ENCODE data around the gene TSPAN18. TPM values are rescaled to one million over a fixed set of nuclear protein-coding genes. Genes with fewer than 3 reads are reported as not detected.

TSPAN18 gene
- polyA plus RNA-seq, 1 donor from 2014 or later = 2.1 TPM

DNA sequence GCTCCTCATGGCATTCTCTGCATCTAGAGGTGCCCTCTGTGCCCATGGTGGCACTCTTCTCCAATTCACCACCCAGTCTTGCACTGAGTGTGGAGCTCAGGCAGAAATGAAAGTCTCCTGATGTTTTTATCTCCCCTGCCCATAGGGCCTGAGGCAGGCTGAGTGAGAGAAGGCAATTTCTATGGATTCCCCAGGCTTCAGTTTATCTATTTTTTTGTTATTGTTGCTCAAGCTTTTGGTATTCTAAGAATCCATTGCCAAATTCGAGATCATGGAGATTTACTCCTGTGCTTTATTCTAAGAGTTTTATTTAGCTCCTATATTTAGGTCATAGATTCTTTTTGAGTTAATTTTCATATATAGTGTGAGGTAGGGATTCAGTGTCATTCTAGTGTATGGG, 40.7 kb downstream of the TSPAN18 start:
- Mint-ChIP-seq H3K9me3 (peaks cover 0 to 5% (median 4%) of the 10 kb centered on the region in 3 donors), H3K4me1 (peaks cover 0 to 2% (median 0%) of the 10 kb centered on the region in 3 donors), H3K4me3 (no peak overlapping the region), H3K27ac (no peak overlapping the region), H3K36me3 (peaks cover 6% of the 10 kb centered on the region), H3K27me3 (no peaks in the 10 kb centered on the region)

DNA sequence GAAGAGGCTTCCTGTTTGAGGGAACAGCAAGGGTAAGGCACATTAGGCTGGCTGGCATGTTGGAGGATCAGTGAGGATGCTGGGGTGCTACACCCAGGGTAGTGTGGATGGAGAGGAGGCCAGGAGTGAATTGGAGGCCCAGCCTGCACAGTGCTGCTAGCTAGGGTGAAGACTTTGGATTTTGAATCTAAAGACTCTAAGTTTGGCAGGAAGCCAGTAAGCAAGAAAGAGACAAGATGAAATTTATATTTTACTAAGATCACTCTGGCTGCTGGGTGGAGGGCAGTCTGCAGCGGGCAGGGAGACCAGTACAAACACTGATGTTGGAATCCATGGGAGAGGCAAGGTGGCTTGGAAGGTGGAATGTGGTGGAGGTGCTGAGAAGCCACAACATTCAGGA, 43.6 kb downstream of the TSPAN18 start:
- Mint-ChIP-seq H3K27me3 (no peaks in the 10 kb centered on the region), H3K4me1 (peaks cover 0 to 6% (median 4%) of the 10 kb centered on the region in 3 donors), H3K4me3 (no peak overlapping the region), H3K27ac (no peak overlapping the region), H3K36me3 (peaks cover 7% of the 10 kb centered on the region), H3K9me3 (peaks cover 0 to 5% (median 4%) of the 10 kb centered on the region in 3 donors)

DNA sequence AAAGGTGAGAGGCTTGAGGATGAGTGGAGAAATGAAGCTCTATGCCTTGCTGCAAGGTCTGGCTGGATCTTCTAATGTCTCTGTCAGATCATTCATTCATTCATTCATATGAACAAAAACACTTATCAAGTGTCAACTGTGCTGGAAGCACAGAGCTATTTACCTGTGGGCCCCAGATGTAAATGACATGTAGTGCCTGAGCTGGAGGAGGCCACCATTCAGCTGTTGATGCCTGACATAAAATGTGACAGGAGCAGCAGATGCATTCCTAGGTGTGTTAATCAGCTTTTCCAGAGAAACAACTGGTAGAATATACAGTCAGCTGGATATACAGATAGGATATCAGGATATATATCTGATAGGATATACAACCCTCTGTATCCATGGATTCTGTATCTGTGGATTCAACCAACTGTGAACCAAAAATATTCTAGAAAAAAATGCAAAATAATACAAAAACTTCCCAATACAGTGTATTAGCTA, 44.5 kb downstream of the TSPAN18 start:
- no peak overlapping the region for H3K4me3 Mint-ChIP-seq
- peaks cover 7% of the 10 kb centered on the region for H3K36me3 Mint-ChIP-seq
- H3K27me3 Mint-ChIP-seq = no peaks in the 10 kb centered on the region
- peaks cover 0 to 5% (median 4%) of the 10 kb centered on the region in 3 donors for H3K9me3 Mint-ChIP-seq
- H3K4me1 Mint-ChIP-seq = peaks cover 0 to 8% (median 4%) of the 10 kb centered on the region in 3 donors
- H3K27ac Mint-ChIP-seq = no peak overlapping the region

DNA sequence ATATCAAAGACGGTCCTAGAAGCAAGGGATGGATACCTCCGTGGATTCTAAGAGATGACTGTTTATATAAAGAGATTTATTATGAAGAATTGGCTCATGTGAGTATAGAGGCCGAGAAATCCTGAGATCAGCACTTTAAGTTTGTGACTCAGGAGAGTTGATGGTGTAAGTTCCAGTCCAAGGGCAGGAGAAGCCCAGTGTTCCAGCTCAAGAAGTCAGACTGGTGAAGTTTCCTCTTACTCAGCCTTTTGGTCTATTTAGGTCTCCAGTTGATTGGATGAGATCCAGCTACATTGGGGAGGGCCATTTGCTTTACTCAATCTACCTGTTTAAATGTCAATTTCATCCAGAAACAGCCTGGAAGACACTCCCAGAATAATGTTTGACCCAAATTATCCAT, 45.1 kb downstream of the TSPAN18 start:
- no peak overlapping the region for H3K4me3 Mint-ChIP-seq
- H3K27ac Mint-ChIP-seq = no peak overlapping the region
- no peaks in the 10 kb centered on the region for H3K27me3 Mint-ChIP-seq
- peaks cover 0 to 8% (median 4%) of the 10 kb centered on the region in 3 donors for H3K4me1 Mint-ChIP-seq
- peaks cover 7% of the 10 kb centered on the region for H3K36me3 Mint-ChIP-seq
- peaks cover 0 to 5% (median 4%) of the 10 kb centered on the region in 3 donors for H3K9me3 Mint-ChIP-seq

DNA sequence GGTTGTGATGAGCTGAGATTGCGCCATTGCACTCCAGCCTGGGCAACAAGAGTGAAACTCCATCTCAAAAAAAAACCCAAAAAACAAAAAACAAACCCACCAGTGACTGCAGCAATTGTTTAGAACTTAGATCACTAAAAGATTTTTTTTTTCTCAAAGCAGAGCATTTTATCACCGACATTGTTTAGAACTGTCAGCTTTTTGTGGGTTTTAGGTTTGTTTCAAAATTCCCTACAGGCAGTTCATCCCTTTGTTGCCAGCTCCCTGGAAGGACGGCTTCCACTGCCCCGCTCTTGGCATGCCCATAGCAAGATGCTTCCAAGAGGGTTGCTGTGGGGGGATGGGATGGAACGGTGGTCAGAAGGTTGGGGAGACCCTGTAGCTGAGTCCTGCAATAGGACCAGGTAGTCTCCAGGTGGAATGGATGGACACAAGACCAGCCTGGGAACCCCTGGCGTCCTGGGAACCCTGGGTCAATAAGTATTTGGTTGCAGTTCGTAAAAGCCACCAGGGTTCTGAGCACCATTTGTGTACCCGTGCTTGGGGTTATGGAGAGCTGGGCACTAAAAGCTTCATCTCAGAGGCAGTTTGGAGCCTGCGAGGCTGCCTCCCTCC, 46.7 kb downstream of the TSPAN18 start:
- Mint-ChIP-seq H3K4me3 (no peak overlapping the region), H3K4me1 (peaks cover 0 to 8% (median 4%) of the 10 kb centered on the region in 3 donors), H3K9me3 (no peaks in the 10 kb centered on the region), H3K36me3 (peaks cover 7% of the 10 kb centered on the region), H3K27ac (no peak overlapping the region), H3K27me3 (no peaks in the 10 kb centered on the region)

DNA sequence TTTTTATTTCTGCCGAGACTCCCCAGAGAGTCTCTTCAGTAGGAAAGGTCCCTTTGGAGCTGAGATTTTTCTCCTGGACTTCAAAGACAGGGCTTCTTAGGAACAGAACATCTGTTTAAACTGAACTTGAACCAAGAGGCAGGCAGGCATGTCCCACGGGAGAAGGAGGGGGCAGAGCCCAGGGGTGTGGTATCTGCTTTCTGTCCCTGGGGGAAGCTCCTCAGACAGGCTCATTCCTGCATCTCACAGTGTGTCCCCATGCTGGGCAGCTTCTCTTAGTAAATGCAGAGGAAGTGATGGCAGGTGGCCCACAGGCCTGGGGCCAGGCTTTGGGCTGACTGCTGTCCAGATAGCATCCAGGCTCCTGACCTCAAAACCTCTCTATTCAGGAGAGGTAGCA, 47.3 kb downstream of the TSPAN18 start:
- Mint-ChIP-seq H3K4me3 (no peak overlapping the region), H3K27me3 (no peaks in the 10 kb centered on the region), H3K9me3 (no peaks in the 10 kb centered on the region), H3K27ac (no peak overlapping the region), H3K4me1 (peaks cover 0 to 8% (median 4%) of the 10 kb centered on the region in 3 donors), H3K36me3 (peaks cover 7% of the 10 kb centered on the region)

DNA sequence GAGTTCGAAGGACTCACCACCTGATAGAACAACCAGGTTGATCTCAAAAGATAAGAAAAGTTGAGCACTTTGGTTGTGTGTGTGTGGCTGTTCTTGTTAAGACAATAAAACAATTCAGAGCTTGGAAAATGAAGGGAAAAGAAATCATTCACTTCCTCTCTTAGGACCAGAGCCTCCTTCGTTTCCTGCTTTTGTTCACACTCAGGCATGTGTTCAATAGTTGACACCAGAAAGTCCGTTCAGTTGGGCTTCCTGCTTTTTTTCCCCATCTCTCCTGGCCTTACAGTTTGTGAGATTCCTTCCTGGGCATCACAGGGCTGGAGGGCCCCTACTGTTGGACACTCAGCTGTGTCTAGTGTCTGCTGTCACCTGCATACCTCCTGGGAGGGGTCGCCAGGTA, 48.0 kb downstream of the TSPAN18 start:
- H3K36me3 Mint-ChIP-seq = peaks cover 7% of the 10 kb centered on the region
- no peaks in the 10 kb centered on the region for H3K27me3 Mint-ChIP-seq
- H3K4me3 Mint-ChIP-seq = peak overlapping the region in 1 of 4 donors; percentile 31
- no peak overlapping the region for H3K27ac Mint-ChIP-seq
- H3K4me1 Mint-ChIP-seq = peaks cover 0 to 8% (median 4%) of the 10 kb centered on the region in 3 donors
- no peaks in the 10 kb centered on the region for H3K9me3 Mint-ChIP-seq

DNA sequence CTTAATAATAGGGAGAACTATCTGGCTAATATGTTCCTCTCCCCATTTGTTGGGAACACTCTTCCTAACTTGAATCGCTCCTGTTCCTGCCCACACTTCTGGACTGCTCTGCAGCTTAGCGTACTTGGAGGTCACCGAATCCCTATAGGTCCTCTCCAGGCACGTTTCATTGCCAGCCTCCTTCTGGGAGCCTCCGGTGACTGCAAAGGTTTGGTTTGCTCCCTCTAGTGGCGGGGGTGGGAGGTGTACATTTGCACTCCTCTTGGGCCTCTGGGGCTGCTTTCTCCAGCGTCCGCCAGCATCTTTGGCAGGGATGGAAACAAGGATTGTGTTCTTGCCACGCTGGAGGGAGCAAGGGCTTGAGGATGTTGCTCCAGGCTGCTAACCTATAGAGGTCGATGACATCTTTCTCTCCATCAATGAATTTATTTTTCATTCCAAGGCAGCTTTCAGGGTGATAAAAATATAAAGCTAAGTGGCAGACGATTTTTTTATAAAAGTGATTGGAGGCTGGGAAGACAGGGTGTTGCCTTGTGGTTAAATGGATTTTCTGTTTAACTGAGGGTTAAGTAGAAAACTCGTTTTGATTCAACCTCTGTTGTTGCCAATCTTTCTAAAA, 48.7 kb downstream of the TSPAN18 start:
- Mint-ChIP-seq H3K27ac (peak overlapping the region in 1 of 3 donors; percentile 17), H3K4me1 (peaks cover 0 to 8% (median 3%) of the 10 kb centered on the region in 3 donors), H3K27me3 (no peaks in the 10 kb centered on the region), H3K36me3 (peaks cover 8% of the 10 kb centered on the region), H3K9me3 (no peaks in the 10 kb centered on the region), H3K4me3 (no peak overlapping the region)

DNA sequence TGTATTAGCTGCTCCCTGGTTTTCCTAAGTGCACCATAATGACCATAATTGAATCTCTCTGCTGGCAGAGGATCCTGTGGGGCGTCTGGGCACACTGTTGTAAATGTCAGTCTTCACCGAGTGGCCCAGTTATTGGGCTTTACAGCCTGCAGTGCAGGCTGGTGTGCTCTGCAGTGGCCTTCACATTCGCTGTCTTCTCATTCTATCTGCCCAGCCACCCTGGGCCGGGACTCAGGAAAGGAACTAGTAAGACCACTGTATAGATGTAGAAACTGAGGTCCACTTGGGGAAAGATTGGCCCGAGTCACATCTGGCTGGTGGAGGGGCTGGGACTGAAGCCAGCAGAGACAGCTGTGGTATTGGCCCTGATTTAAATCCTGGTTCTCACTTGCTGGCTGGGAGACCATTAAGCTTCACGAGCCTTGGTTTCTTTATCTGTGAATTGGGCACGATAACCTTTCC, 49.3 kb downstream of the TSPAN18 start:
- H3K36me3 Mint-ChIP-seq = peaks cover 5% of the 10 kb centered on the region
- no peak overlapping the region for H3K27ac Mint-ChIP-seq
- H3K9me3 Mint-ChIP-seq = no peaks in the 10 kb centered on the region
- no peaks in the 10 kb centered on the region for H3K27me3 Mint-ChIP-seq
- no peak overlapping the region for H3K4me3 Mint-ChIP-seq
- peaks cover 0 to 8% (median 2%) of the 10 kb centered on the region in 3 donors for H3K4me1 Mint-ChIP-seq

DNA sequence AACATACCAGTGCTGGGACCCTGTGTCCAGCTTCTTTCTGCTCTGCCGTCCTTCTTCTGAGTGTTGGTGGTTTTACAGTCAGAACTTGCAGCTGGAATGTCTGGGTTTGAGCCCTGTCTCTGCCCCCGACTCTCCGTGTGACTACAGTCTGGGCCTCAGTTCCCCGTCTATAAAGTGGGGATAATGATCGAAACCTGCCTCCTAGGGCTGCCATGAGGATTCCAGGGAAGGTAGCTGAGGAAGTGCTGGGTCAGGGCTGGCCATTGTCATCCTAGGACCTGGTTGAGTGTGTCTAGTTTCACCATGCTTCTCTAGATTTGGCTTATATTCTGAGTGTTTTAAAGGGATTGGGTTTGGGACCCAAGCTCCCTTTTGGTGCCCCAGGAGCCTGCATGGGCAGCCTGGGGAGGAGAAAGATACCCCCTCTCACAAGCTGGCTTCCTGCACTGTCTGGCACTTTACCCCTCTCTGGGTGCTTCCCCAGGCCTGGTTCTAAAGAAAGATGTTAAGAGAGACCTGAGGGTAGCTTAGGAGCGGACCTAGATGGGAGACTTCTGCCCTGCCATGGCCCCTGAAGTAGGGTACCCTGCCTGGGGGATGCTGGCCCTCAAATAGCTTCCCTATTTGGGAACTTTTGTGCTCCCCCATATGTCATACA, 49.9 kb downstream of the TSPAN18 start:
- Mint-ChIP-seq H3K4me1 (peaks cover 0 to 8% (median 2%) of the 10 kb centered on the region in 3 donors), H3K36me3 (peaks cover 5% of the 10 kb centered on the region), H3K4me3 (no peak overlapping the region), H3K27ac (no peak overlapping the region), H3K27me3 (no peaks in the 10 kb centered on the region), H3K9me3 (no peaks in the 10 kb centered on the region)

DNA sequence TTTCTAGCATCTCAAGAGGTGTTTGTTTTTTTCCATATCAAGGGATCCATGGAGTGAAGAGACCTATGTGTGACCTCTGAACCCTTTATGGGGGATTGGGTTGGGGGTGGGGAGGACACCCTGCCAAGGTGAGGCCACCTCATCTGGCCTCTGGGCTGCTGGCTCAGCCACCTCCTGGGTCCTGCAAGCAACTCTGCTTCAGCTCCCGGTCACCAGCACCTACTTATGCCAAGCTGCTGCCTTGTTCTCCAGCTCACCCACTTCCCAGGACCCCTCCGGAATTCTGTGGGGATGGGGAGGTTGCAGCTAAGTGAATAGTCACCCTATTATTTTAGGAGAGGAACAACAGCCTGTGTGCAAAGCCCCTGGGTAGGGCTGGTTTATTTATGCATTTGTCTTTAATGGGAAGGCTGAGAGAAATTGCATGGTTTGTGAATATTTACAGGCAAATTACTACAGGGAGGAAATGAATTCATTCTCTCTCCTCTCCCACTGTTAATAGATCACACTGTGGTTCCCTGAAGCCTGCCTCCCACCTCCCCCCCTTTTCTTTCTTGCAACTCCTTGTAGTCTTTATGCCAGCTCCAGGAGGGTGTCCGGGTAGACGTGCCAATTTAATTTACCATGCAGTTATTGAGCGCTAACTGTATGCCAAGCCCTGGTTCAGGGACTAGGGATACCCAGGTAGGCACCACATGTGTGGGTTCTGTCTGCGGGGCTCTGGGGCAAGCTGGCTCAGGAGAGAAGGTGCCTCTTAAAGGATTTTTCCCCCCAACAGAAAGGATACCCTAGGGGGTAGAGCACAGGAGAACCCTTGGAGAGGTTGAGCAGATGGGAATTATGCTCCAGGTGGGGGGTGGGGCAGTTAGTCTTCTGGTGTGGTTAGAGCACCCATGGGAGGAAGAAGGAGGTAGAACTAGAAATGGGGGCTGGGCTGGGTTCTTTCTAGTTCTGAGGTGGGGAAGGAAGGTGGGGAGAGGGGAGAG, 50.7 kb downstream of the TSPAN18 start:
- peaks cover 6% of the 10 kb centered on the region for H3K36me3 Mint-ChIP-seq
- no peak overlapping the region for H3K4me3 Mint-ChIP-seq
- H3K27ac Mint-ChIP-seq = no peak overlapping the region
- H3K4me1 Mint-ChIP-seq = peaks cover 0 to 8% (median 2%) of the 10 kb centered on the region in 3 donors
- H3K9me3 Mint-ChIP-seq = no peaks in the 10 kb centered on the region
- no peaks in the 10 kb centered on the region for H3K27me3 Mint-ChIP-seq

DNA sequence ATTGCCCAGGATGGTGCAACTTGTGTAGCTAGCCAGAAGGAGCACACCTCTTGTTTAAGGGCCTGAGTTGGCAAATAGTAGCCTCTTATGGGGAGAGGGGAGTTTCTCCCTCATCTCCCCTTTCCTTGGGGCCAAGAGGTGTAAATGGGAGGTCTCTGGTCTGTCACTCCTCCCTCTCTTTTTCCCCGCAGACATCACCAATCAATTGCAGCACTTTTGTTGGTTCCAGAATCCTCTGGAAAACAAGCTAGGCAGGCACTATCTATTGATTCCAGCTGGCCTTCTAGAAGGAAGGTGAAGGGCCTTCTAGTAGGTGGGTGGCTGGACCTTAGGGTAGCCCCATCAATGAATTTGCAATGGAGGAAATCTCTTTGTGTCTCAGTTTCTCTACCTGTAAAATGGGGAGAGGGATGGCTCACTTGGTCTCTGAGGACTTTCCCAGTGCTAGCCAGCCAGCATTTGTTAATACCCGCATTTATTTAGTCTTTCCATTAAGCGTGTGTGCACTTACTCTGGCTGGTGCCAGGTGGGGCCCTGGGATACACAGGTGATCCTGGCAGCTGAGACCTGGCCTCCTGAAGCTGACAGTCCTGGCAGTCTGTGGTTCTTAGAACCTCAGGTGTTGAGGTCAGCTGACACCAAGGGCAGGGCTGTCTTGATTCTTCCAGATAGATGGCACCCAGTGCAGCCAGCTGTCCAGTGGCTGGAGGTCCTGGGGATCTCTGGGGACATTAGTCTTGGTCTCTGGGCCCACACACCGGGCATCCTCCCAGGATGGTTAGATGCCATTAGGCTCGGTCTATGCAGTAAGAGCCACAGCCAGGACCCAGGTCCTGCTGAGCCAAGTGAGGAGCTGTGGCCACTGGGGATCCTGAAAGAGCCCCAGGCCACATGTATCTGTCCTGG, 51.7 kb downstream of the TSPAN18 start:
- Mint-ChIP-seq H3K4me3 (no peak overlapping the region), H3K4me1 (peaks cover 0 to 8% (median 2%) of the 10 kb centered on the region in 3 donors), H3K36me3 (peaks cover 6% of the 10 kb centered on the region), H3K27me3 (no peaks in the 10 kb centered on the region), H3K9me3 (no peaks in the 10 kb centered on the region), H3K27ac (no peak overlapping the region)

DNA sequence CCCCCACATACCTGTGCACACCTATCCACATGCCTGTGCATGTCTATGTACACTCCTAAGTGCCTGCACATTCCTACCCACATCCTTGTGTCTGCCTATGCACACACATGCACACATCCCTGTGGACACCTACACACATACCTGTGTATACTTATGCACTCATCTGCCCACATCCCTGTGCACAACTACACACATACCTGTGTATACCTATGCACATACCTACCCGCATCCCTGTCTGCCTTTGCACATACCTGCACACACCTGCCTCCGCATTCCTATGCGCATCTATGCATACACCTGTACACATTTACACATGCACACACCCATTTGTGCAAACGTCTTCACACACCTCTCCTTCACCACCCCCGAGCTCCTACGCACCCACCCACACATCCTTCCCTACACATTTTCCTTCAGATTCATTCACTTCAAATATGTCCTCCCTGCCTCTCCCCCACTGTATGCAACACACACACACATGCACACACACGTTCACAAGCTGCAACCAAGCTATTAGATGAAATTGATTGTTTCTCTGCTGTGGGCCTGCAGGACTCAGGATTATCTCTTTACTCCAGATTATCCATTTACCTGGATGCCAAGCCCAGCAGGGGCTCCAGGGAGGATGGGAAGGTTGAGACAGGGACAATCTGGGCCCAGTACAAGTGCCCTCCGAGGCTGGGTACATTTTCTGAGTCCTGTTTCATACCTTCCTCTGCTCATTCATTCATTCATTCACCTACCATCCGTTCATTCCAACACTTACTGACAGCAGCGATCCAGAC, 53.2 kb downstream of the TSPAN18 start:
- H3K27ac Mint-ChIP-seq = peak overlapping the region in 1 of 3 donors; percentile 11
- H3K4me3 Mint-ChIP-seq = no peak overlapping the region
- H3K4me1 Mint-ChIP-seq = peaks cover 0 to 7% (median 2%) of the 10 kb centered on the region in 3 donors
- no peaks in the 10 kb centered on the region for H3K27me3 Mint-ChIP-seq
- peaks cover 6% of the 10 kb centered on the region for H3K36me3 Mint-ChIP-seq
- H3K9me3 Mint-ChIP-seq = no peaks in the 10 kb centered on the region
